GM19240 (cell line): ENCODE measurements around the gene SGTA.

Experiments
- DNase-seq: peaks from one replicate; pipeline ENCODE4 v3.0.0; 2011; ENCODE audit warnings: low spot score; ENCODE audit not compliant: insufficient read length

The SGTA gene

DNA sequence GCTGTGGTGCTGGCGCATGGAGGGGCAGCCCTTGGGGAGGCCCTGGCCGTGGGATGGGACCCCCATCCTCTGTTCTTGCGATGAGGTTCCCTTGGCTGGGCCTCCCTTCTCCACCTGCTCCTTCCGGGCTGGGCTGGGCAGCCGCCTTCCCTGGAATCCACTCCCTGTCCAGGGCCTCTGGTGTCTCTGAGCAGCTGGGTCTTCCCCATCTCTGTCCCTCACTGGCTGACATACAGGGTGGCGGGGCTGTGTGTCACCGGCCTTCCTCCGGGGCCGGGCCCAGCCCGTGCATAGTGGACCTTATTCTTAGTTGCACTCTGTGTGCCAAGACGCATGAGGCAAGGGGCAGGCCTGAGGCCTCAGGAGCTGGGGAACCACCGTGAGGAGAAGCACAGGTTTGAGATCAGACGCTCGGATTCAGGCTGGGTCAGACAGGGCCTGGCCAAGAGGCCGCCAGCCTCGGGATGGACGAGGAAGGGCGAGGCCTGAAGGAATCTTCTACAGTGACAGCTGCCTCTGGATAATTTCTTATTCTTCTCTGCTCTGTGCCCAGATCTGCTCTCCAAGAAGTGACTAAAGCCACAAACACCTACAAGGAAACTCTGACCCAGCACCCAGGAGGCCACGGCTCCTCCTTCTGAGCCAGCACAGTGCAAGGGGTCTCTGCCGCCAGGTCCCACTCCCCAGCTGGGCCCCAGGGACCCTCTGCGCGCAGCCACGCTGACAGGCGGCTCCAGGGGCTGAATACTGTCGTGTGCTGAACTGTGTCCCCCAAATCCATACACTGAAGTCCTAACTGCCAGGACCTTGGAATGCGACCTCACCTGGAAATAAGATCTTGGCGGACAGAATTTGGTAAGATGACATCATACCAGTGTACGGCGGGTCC, 11.0 kb downstream of the SGTA start:
- no peak for DNase-seq

DNA sequence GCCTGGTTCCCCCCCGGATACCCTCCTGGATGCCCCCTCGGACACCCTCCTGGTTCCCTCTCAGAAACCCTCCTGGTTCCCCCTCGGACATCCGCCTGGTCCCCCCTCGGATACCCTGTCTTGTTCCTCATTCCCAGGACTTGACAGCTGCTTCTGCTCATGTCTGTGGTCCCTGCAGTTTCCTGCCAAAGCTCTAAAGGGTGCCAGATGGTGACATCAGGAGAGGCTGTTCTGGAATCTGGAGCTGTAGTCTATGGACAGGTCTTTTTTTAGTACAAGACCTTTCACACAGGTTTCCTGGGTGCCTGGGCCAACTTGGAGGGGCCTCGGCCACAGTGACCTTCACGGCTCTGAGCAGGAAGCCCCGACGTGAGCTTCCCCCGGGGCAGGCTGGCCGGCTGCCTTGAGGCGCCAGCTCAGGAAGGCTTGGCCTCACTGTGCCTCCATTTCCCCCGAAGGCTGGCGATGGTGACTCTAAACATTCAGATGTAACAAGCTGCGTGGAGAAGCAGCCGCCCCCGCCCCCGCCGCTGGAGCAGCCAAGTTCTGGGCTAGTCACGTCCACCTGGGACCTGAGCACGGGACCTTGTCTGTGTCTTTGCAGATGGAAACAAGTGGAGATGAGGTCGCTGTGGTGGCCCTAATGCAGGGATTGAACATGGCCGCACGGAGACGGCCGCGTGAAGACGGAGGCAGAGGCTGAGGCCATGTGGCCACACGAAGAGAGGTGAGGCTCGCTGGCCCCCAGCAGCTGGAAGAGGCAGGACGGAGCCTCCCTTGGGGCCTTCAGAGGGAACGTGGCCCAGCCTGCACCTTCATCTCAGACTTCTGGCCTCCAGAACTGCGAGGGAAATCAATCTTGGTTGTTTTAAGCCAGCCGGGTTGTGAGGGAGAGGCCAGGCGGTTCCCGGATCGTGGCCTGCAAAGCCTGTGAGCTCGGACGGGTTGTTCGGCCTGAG, 12.7 kb downstream of the SGTA start:
- DNase-seq, result no peak

DNA sequence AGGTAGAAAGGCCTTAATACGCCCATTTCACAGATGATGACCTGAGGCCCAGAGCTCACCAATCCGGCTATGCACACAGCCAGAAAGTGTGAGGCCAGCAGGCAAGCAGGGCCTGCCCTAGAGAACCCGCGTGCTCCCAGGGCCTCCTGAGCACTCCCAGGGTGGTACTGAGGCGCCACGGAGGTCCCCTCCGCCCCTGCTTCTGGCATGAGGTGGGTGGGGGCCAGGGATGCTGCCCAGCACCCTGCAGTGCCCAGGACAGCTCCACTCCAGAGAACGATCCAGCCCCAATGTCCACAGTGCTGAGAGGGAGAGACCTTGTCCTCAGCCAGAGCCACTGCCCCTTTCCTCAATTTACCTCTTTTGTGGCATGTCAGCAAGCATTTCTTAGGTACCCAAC, 13.9 kb downstream of the SGTA start:
- no peak for DNase-seq

DNA sequence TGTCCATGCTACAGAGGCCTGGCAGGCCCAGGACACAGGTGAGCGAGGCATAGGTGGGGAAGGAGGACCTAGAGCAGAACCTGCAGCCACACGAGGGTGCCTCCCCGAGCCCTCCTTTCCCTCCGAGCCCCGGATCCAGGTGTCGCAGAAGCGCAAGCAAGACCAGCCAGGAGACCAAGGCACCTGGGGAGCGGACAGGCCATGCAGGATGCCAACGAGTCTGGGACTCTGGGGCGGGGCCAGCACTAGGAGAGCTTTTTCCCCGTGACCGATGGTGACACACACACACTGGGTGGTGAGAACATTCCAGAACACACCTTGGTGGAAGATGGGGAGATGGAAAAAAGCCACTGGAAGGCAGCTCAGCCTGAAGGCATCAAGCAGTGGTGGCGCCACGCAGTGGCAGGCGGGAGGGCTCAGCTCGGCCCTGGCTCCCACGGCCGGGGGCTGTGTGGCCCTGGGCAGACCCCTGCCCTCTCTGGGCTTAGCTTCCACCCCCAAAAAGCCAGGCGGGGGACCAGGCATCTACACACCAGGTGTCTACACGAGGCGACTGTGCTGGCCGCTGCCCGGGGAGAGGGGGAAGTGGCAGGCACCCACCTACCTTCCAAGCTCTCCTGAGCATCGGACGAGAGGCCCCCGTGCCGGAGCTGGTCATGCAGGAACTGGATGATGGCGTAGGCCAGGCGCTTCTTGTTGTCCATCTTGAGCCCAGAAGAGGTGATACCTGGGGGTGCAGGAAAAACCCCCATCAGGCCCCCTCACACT, 14.5 kb downstream of the SGTA start:
- no peak for DNase-seq

DNA sequence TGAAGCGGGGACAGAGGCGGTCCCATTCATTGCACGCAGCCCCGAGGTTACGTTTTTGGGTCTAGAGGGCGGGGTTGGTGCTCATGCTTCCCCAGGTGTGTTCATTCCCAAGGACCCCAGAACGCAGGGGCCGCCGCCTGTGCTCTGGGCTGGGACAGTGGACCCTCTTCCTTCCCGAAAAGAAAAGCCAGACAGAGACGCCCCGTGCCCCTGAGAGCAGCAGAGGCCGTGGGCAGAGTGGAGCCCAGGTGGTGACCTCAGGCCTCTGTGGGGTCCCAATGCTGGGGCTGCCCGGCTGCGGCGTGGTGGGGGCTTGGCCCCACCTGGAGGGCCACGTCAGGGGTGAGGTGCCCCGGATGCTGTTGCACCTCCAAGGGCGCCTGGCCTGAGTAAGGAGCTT, 15.4 kb downstream of the SGTA start:
- no peak for DNase-seq

DNA sequence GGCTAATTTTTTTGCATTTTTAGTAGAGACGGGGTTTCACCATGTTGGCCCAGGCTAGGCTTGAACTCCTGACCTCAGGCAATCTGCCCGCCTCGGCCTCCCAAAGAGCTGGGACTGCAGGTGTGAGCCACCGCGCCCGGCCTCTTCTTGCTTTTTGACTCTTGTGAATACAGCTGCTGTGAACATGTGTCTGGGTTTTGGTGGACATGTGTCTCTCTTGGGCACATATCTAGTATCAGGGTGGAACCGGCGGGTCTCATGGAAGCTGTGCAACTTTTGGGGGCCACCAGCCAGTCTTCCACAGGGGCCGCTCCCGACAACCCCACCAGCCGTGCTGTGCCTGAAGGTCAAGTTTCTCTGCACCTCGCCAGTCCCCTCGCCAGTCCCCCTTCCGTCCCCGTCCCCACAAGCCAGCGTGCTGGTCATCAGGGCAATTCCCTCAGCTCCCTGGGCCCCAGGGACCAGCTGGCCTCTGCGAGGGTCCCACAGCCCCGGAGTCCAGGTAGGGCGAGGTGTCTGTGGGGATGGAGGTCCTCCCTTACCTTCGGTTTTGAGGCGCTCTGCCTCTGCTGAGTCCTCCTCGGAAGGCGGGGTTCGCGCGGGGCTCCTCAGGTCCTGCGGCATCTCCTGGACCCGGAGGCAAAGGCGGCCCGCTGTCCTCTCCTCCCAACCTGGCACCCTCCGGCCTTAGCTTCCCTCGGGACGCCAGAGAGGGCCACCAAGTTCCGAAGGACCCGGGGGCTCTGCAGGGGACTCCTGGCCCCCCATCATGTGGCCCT, 16.3 kb downstream of the SGTA start:
- no peak for DNase-seq

DNA sequence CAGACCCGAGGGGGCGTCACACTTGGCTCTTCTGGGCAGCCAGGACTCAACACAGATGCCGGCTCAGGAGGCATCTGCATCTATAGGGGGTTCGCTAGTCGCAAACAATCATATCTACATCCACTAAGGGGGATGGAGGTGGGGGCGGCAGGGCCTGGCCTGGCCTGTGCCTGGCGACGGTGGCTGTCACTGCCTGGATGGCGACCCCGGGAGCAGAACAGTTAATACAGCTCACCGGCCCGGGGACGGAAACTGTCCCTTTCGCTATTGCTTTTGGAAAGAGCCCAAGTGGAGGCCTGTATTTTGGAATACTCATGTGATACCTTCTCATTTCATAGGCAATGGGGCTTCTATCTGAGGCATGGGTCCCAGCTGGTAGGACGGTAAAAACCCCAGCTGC, 17.7 kb downstream of the SGTA start:
- no peak for DNase-seq

DNA sequence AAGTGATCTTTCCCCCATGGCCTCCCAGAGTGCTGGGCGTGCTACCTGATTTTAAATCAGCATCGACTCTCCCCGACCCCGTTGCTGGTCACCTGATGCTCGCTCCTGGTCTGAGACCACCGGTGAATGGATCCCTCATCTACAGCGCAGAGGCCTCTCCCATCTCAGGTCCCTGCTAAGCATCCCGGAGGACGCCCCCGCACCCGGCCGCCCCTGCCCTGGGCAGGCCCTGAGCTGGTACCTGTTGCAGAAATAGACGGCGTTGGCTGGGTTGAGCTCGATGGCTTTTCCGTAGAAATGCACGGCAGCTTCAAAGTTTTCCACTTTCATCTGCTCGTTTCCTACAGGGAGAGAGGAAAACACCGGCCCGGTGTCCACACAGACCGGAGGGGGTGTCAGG, 18.1 kb downstream of the SGTA start:
- no peak for DNase-seq

DNA sequence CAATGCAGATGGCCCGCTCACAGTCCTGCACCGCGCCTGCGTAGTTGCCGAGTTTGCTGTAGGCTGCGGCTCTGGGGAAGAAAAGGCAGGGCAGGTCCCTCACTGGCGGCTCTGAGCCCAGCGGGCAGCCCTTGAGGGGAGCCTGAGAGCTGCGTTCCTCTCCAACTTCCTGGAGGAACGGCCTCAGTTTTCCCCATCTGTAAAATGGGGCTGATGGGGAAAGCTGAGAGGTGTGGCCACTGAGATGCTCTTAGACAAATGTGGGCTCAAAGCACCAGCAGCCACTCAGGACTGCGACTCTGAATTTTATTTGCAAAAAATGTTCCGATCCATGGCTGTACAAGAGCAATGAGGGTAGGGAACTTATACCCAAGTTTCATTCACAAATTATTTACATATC, 19.4 kb downstream of the SGTA start:
- DNase-seq, result no peak

DNA sequence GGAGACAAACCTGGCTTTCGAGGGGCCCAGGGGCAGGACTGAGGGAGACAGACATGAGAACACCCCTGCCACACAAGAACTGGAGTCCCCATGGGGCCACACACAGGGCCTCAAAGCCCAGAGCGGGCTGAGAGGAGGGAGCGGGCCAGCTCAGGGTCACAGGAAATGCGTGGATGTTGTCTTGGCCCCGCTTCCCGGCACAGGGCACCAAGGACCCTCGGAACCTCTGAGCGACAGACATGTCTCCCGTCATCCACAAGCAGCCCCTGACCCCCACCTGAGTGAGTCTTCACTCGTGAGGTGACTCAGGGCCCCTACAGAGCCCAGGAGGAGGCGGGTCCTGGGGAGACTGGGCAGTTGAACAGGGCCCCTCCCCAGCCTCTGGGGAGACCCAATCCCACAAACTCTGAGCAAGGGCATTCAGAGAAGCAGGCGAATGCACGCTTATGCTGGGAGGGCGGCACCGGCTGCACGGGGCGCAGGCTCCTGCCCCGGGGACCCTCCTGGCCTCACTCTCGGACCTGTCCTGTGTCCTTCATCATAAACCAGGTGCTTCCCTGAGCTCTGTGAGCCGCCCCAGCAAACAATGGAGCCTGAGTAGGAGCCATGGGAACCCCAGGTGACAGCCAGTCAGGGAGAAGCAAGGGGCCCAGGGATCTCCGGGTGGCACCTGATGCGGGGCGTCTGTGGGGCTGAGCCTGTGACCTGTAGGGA, 20.1 kb downstream of the SGTA start:
- no peak for DNase-seq

DNA sequence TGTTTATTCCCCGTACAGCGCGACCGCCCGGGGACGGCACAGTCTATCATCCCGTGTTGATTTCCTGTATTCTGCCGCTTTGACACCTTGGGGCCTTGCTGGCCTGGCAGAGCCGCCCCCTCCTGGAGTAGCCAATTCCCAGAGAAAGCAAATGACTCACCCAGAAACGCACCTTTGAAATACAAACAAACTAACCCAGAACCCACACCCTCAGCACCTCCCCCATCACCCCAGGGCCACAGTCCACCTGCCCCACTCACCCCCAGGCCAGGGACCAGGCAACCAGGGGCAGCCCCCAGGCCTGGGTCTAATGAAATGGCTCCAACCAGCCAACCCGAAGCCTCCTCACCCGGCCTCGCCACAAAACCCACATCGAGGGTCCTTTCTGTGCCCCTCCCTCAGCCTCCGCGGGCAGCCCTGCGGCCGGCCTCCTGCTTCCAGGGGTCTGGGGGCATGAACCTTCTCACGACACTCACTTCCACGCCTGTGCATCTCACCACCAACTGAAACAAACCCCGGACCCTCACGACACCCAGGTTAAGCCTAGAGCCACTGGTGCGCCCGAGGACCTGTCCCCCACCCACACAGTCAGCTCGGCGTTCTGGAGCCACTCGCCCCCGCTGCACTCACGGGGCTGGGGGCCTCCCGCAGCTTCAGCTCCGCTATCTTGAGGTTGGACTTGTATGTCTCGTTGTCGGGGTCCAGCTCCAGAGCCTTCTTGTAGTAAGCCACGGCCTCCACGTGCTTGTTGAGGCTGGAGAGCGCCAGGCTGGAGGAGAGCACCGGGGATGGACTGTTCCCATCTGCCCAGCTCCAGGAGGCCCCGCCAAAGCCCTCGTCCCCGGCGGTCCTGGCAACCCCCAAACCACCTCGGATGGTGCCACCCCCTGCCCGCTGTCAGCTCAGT, 20.9 kb downstream of the SGTA start:
- no peak for DNase-seq

DNA sequence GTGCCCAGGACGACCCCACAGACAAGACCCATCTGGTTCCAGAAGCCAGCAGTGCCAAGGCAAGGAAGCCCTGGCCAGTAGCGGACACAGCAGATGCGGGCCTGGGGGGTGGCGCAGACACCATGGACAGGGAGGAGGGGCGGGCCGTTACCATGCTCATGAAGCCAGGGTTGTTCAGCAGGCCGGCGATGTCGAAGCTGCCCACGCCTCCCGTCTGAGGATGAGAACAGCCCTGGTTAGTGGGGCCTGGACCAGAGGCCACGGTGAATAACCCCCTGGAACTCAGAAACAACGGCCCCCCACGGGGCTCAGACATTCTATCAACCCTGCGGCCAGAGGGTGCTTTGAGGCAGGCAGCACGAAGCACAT, 21.8 kb downstream of the SGTA start:
- no peak for DNase-seq

DNA sequence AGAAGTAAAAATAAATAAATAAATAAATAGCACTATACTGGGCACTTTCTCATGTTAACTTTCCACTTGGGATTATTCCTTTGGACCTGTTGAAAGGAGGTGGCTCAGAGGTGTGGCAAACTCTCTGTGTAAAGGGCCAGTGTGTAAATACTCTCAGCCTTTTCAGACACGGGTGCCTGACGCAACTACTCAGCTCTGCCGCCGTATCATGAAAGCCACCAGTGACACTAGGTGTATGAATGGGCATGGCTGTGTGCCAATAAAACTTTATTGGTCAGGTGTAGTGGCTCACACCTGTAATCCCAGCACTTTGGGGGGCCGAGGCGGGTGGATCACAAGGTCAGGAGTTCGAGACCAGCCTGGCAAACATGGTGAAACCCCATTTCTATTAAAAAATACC, 23.1 kb downstream of the SGTA start:
- no peak for DNase-seq

DNA sequence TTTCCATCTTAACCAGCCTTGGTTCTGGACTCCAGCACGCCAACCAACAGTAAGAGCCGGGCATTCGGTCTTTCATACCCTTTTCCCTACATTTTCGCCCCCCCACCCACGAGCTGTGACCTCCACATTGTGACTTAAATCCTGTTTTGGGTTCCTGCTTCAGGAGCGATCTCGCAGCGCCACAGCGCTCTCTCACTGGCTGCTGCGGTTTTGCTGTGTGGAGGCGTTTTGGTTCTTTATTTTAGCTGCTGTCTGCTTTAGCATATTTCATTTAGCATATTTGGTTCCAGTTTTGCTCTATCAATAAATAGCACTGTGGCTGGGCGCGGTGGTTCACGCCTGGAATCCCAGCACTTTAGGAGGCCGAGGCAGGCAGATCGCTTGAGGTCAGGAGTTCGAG, 23.7 kb downstream of the SGTA start:
- DNase-seq, result no peak

DNA sequence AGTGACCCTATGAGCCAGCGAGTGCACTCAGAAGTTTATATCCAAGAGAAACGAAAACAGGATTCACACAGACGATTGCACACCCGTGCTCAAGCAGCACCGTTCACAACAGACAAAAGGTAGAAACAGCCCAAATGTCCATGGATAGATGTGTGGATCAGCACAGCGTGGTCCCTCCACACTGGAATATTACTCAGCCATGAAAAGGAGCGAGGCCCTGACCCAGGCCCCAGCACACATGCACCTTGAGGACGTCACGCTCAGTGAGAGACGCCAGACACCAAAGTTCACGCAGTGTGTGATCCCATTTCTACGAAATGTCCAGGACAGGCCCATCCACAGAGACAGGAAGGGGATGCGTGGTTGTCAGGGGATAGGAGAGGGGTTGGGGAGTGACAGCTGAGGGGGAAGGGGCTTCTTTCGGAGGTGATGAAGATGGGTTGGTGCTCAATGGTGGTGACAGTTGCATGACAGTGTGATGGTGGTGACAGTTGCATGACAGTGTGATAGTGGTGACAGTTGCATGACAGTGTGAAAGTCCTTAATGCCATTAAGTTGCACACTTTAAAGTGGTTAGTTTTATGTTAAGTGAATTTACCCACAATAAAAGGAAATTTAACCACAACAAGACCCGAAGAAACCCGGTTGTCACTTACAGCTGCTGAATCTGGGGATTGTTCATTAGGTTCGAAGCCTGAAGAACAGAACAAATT, 24.3 kb downstream of the SGTA start:
- DNase-seq, result no peak

DNA sequence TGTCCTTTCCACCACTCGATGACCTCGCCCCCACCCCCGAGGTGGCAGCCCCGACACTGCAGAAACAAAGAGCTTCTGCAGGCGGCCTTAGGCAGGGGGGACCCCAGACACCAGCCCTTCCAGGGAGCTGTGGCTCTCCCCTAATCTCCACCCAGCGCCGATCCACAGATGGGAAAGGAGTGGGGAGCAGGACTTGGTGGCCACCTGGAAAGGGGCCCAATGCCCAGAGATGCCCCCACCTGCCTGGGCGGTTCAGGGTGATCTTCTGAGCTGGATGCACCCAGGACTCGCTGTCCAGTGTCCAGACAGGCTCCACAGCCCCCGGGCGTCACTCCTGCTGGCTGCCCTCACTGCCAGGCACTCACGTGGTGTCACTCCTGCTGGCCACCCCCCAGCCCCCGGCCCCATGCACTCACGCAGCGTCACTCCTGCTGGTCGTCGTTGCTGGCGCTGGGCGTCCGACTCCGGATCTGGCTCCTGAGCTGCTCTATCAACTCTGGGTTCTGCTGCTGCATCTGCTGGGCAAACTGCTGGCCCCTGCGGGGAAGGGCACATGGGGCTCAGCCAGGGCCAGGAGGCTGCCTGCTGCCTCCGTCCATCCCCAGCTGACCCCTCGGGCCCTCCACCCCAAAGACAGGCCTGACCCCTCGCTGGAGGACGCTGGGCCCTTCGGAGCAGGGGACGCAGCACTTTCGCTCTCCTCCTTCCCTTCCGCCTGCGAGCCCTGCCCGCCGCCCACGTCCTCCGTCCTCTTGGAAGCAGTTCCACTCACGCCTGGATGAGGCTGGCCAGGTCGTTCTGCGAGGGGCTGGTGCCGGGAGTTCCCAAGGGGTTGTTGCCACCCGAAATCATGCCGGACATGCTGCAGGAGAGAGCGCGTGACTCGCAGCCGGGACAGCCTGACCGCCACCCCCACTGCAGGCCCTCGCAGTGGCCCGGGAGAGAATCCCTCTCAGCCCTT, 25.9 kb downstream of the SGTA start:
- DNase-seq, result no peak

DNA sequence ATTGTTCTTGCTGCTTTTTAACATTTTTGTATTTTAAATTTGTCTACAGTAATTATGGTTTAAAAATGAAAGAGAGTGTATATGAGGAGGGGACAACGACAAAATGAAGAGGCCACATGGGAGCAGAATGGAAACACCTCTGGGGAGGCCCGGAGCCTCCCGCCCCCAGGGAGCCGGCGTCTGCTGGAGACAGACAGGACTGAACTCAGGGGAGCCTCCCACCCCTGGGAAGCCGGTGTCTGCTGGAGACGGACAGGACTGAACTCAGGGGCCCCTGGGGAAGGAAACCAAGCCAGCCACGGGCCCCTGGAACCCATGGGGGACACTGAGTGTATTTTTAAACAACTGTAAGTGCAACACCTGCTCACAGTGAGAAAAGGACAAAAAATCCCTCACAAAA, 26.6 kb downstream of the SGTA start:
- DNase-seq, result no peak
